Stomach (tissue), 9 donors: ENCODE results near the gene LCORL. TPM values are rescaled to one million over a fixed set of nuclear protein-coding genes. Genes with fewer than 3 reads are reported as not detected.

ENCODE experiments used
- DNase-seq, 2 donors: peaks; one replicate each; pipeline versions ENCODE4 v3.0.0 to v3.0.0-alpha.2; 2013 to 2019
- H3K27ac ChIP-seq, 5 donors: fragments of 200-600 bp in 4 of 5; sonication (generic) in 4 of 5; one replicate each; pipeline ENCODE4 v1.5.1; 2013 to 2019; ENCODE audit warnings: mild to moderate bottlenecking in 1 of 5, moderate library complexity in 1 of 5
- H3K27me3 ChIP-seq, 3 donors: fragments of 200-600 bp; sonication (generic); one replicate each; pipeline ENCODE4 v1.5.1; 2017 to 2019; ENCODE audit warnings: mixed run types in 1 of 3
- H3K36me3 ChIP-seq, 4 donors: fragments of 200-600 bp; sonication (generic); 1 replicate in 3 of 4; 2 replicates in 1 of 4; pipeline ENCODE4 v1.5.1; 2016 to 2019
- H3K4me1 ChIP-seq, 4 donors: fragments of 200-600 bp; sonication (generic); one replicate each; pipeline ENCODE4 v1.5.1; 2016 to 2019
- H3K4me3 ChIP-seq, 4 donors: fragments of 200-600 bp; sonication (generic) in 3 of 4; one replicate each; pipeline ENCODE4 v1.5.1; 2016 to 2019; ENCODE audit warnings: mild to moderate bottlenecking in 1 of 4
- H3K9me3 ChIP-seq, 4 donors: fragments of 200-600 bp; sonication (generic); one replicate each; pipeline ENCODE4 v1.5.1; 2016 to 2019
- CTCF ChIP-seq, 7 experiments: fragments of 450-650 bp in 4 of 7; fragments of 200-600 bp in 3 of 7; sonication (generic) in 3 of 7; IDR thresholded peaks; one replicate each; pipeline ENCODE4 v1.5.1; 2016 to 2019; ENCODE audit warnings: antibody characterized with exemption in 7 of 7, control low read depth in 2 of 7, mild to moderate bottlenecking in 1 of 7
- EP300 ChIP-seq: sonication (generic); formaldehyde crosslinking; IDR thresholded peaks from one replicate; pipeline ENCODE4 v1.6.1; 2017; ENCODE audit warnings: antibody characterized with exemption
- POLR2A ChIP-seq, 4 donors: fragments of 450-650 bp; IDR thresholded peaks; one replicate each; pipeline ENCODE4 v1.6.1; 2016; ENCODE audit warnings: antibody characterized with exemption in 4 of 4, control low read depth in 2 of 4, mild to moderate bottlenecking in 1 of 4, moderate library complexity in 1 of 4
- POLR2AphosphoS5 ChIP-seq, 3 donors: sonication (generic); formaldehyde crosslinking; IDR thresholded peaks; one replicate each; pipeline ENCODE4 v1.6.1; 2016; ENCODE audit warnings: antibody characterized with exemption in 3 of 3
- whole genome bisulfite sequencing, 5 donors: extraction: QIAGEN DNeasy Blood & Tissue Kit in 3 of 5; methylation state at CpG; one replicate each; pipeline versions ENCODE4 v1.1.5 to v1.1.7; 2013 to 2018; 5-methylcytosine and 5-hydroxymethylcytosine counted together
- intact Hi-C: fragments of 100-400 bp; cut with DNase I; formaldehyde crosslinking; loops from one replicate; pipeline ENCODE4 v1.15.1; 2023; ENCODE audit warnings: low total_unique reads
- polyA plus RNA-seq, 3 donors: library from polyadenylated mRNA; stranded (reverse); fragments of 200-250 nt; gene quantifications; one replicate each; pipeline ENCODE4 v1.2.3, GENCODE V29; 2013
- total RNA-seq, 5 donors: library from RNA; depleted of rRNA; stranded (reverse); fragments of >200 nt; gene quantifications; one replicate each; pipeline versions ENCODE4 v1.1.0 to v1.2.3, GENCODE V29; 2014 to 2016
- donor health status: healthy with polysubstance abuse.
- donor health status: Bipolar disorder and iron deficiency.
- donor health status: healthy.

The LCORL gene
- total and polyA plus RNA-seq, 8 donors: 1.8 to 28.1 (median 8.2) TPM

GRCh38 chr4:17797808-17798207 lies 223.7 kb downstream of the LCORL start:
- no peak overlapping the region for H3K4me3 ChIP-seq
- no peaks in the 10 kb centered on the region for H3K4me1 ChIP-seq
- peaks cover 5 to 64% (median 50%) of the 10 kb centered on the region in 4 donors for H3K36me3 ChIP-seq
- no peak for DNase-seq
- no peaks in the 10 kb centered on the region for H3K27me3 ChIP-seq
- H3K27ac ChIP-seq: no peak overlapping the region
- intact Hi-C loops: no loop called here
- TF ChIP-seq POLR2AphosphoS5 (IDR thresholded peaks at IDR 0.05) (no peak), EP300 (no peak), CTCF (IDR thresholded peaks at IDR 0.05) (no peak), POLR2A (IDR thresholded peaks at IDR 0.05) (no peak)
- H3K9me3 ChIP-seq: no peaks in the 10 kb centered on the region
- WGBS, 5 donors: 88 to 96% (median 94%) methylated on average over 1 of the region's 1 CpG

- Histone ChIP-seq H3K4me1 (no peaks in the 10 kb centered on the region), H3K4me3 (no peak overlapping the region), H3K9me3 (no peaks in the 10 kb centered on the region), H3K27ac (no peak overlapping the region), H3K27me3 (no peaks in the 10 kb centered on the region), H3K36me3 (peaks cover 0 to 42% (median 27%) of the 10 kb centered on the region in 4 donors)
- DNase-seq: no peak
- intact Hi-C loops: no loop called here
- WGBS, 5 donors: 42 to 67% (median 55%) methylated on average over 1 of the region's 1 CpG
- no peak for TF ChIP-seq EP300
Observed at GRCh38 chr4:17794730-17795129, 226.8 kb downstream of the LCORL start.

Other genes with a start within 250 kb of the LCORL start
- under 1 TPM in 1 of 5 donors, not detected in 4; 0.18 TPM for gene FAM184B, start 240.1 kb downstream of the LCORL start, total RNA-seq
- under 1 TPM in 1 of 3 donors, not detected in 2; 0.08 TPM for gene FAM184B, start 240.1 kb downstream of the LCORL start, polyA plus RNA-seq
- gene DCAF16, start 211.0 kb downstream of the LCORL start, total RNA-seq: 10 to 100 TPM in 4 of 5 donors, 1 to 10 TPM in 1; 2.9 to 49.8 (median 24.0) TPM
- gene DCAF16, start 211.0 kb downstream of the LCORL start, polyA plus RNA-seq: 1 to 10 TPM; 4.9 to 8.7 (median 6.5) TPM
- 10 to 100 TPM in 2 of 5 donors, 1 to 10 TPM in 3; 1.3 to 16.3 (median 6.2) TPM for gene NCAPG, start 210.8 kb downstream of the LCORL start, total RNA-seq
- 1 to 10 TPM in 2 of 3 donors, under 1 TPM in 1; 0.61 to 5.3 (median 2.5) TPM for gene NCAPG, start 210.8 kb downstream of the LCORL start, polyA plus RNA-seq